Stimulated activated naive CD8-positive, alpha-beta T cell treated with anti-CD3 and anti-CD28 coated beads, Interleukin-15, amount 100 ng/mL, for 72 hours (primary cell): Measurements from ENCODE around the gene ZNF791.
"Not testable (repeated sequence)": the region's sequence is repeated elsewhere in the genome, so short reads cannot be mapped to it uniquely, and the experiment has no call there.

ENCODE experiments used
- ATAC-seq: fragments of 150-1000 bp; cut with Tn5 transposase; 2 replicates; pipeline ENCODE4 v1.10.0; 2021; ENCODE audit warnings: mild to moderate bottlenecking, moderate library complexity
- DNase-seq, 2 donors: peaks; one replicate each; pipeline ENCODE4 v3.0.0; 2021 to 2022
- H3K27ac Mint-ChIP-seq, 2 donors: one replicate each; pipeline ENCODE4 v1.8.0; 2022; ENCODE audit warnings: mild to moderate bottlenecking in 2 of 2, mixed read lengths in 2 of 2, moderate library complexity in 2 of 2
- H3K27me3 Mint-ChIP-seq: one replicate; pipeline ENCODE4 v1.8.0; 2022; ENCODE audit warnings: mixed read lengths
- H3K4me1 Mint-ChIP-seq: one replicate; pipeline ENCODE4 v1.8.0; 2022; ENCODE audit warnings: mild to moderate bottlenecking, mixed read lengths
- H3K4me3 Mint-ChIP-seq, 2 donors: one replicate each; pipeline ENCODE4 v1.8.0; 2022; ENCODE audit warnings: mild to moderate bottlenecking in 2 of 2, mixed read lengths in 2 of 2, moderate library complexity in 1 of 2
- H3K9me3 Mint-ChIP-seq, 2 donors: one replicate each; pipeline ENCODE4 v1.8.0; 2022; ENCODE audit warnings: mixed read lengths in 2 of 2

Gene ZNF791

DNA sequence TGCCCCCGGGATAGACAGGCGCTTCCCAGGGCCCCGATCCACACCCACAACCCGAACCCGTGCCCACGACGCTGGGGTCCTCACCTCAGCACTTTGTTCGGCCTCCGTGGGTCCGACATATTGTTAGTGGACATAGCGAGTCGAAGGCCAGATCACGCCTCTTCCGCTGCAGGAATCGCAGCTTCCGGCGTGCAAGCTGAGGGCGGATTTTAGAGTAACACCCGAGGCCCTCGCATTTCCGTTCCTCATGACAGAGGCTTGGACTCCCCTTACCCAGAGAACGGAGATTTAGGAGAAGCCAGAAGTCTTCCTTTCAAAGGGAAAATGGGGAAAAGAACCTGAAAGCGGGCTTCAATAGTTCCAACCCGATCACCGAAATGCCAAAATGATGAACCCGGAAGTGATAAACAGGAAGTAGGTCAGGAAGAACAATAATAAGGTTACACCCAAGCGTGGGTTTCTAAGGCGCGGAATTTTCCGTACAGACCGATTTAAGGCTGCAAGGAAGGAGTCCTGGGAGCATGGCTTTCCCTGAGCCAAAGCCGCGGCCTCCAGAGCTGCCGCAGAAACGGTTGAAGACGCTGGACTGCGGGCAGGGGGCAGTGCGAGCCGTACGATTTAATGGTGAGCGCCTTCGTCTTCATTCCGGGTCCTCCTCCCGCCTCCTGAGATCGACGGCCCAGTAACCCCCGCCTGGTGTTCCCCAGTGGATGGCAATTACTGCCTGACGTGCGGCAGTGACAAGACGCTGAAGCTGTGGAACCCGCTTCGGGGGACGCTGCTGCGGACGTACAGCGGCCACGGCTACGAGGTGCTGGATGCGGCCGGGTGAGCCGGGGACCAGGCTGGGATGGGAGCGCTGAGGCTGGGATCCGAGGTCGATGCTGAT lies 58.8 kb downstream of the ZNF791 start:
- peak overlapping the region; percentile 96 to 97 for H3K4me3 Mint-ChIP-seq
- peak overlapping the region; percentile 100 for H3K27ac Mint-ChIP-seq
- H3K4me1 Mint-ChIP-seq, result peaks cover 72% of the 10 kb centered on the region
- no peaks in the 10 kb centered on the region for H3K9me3 Mint-ChIP-seq
- ATAC-seq (peak; percentile 38), DNase-seq (peak; percentile 76 to 79)
- no peaks in the 10 kb centered on the region for H3K27me3 Mint-ChIP-seq

GRCh38 chr19:12670159-12670928 lies 59.6 kb downstream of the ZNF791 start:
- DNase-seq, result no peak
- peaks cover 69% of the 10 kb centered on the region for H3K4me1 Mint-ChIP-seq
- no peaks in the 10 kb centered on the region for H3K27me3 Mint-ChIP-seq
- H3K4me3 Mint-ChIP-seq, result peak overlapping the region; percentile 96 to 97
- peak overlapping the region; percentile 100 for H3K27ac Mint-ChIP-seq
- no peak for ATAC-seq
- no peaks in the 10 kb centered on the region for H3K9me3 Mint-ChIP-seq

GRCh38 chr19:12672744-12673143 lies 62.0 kb downstream of the ZNF791 start:
- DNase-seq (no peak), ATAC-seq (no peak)
- Mint-ChIP-seq H3K27ac (peak overlapping the region in 1 of 2 donors; percentile 68), H3K27me3 (no peaks in the 10 kb centered on the region), H3K9me3 (no peaks in the 10 kb centered on the region), H3K4me1 (peaks cover 64% of the 10 kb centered on the region), H3K4me3 (no peak overlapping the region)

DNA sequence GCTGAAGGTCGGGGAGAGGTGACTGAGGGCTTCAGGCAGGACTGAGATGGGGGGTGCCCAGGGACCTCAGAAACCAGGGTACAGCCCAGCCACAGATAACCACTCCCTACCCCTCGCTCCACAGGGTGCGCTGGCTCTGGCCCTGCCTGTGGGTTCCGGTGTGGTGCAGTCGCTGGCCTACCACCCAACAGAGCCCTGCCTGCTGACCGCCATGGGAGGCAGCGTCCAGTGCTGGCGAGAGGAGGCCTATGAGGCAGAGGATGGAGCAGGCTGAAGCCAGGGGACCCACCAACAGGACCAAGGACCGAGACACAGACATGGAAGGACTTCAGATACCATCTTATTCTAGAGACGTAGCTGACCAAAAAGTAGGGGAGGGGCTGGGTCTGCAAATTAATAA lies 64.7 kb downstream of the ZNF791 start:
- H3K27me3 Mint-ChIP-seq, result no peaks in the 10 kb centered on the region
- peaks cover 53% of the 10 kb centered on the region for H3K4me1 Mint-ChIP-seq
- ATAC-seq, result no peak
- peak overlapping the region in 1 of 2 donors; percentile 82 for H3K27ac Mint-ChIP-seq
- H3K4me3 Mint-ChIP-seq, result no peak overlapping the region
- H3K9me3 Mint-ChIP-seq, result no peaks in the 10 kb centered on the region
- DNase-seq, result no peak

- DNase-seq, result no peak
- no peak for ATAC-seq
- peak overlapping the region in 1 of 2 donors; percentile 64 for H3K27ac Mint-ChIP-seq
- H3K9me3 Mint-ChIP-seq, result no peaks in the 10 kb centered on the region
- no peak overlapping the region for H3K4me3 Mint-ChIP-seq
- peaks cover 53% of the 10 kb centered on the region for H3K4me1 Mint-ChIP-seq
- H3K27me3 Mint-ChIP-seq, result no peaks in the 10 kb centered on the region
Observed at GRCh38 chr19:12675940-12676339, 65.2 kb downstream of the ZNF791 start.

- no peaks in the 10 kb centered on the region for H3K9me3 Mint-ChIP-seq
- H3K4me3 Mint-ChIP-seq, result no peak overlapping the region
- H3K4me1 Mint-ChIP-seq, result peaks cover 57% of the 10 kb centered on the region
- peak overlapping the region in 1 of 2 donors; percentile 64 for H3K27ac Mint-ChIP-seq
- peak; percentile 45 for ATAC-seq
- peak; percentile 81 to 84 for DNase-seq
- no peaks in the 10 kb centered on the region for H3K27me3 Mint-ChIP-seq
Observed at GRCh38 chr19:12676384-12676792, 65.7 kb downstream of the ZNF791 start.

- Mint-ChIP-seq H3K9me3 (no peaks in the 10 kb centered on the region), H3K4me1 (peaks cover 54% of the 10 kb centered on the region), H3K27me3 (no peaks in the 10 kb centered on the region), H3K27ac (no peak overlapping the region), H3K4me3 (no peak overlapping the region)
- no peak for DNase-seq
- ATAC-seq, result no peak
Observed at GRCh38 chr19:12676928-12677327, 66.2 kb downstream of the ZNF791 start.

- H3K4me3 Mint-ChIP-seq, DNase-seq, H3K27me3 Mint-ChIP-seq, H3K27ac Mint-ChIP-seq, H3K9me3 Mint-ChIP-seq, ATAC-seq: not testable (repeated sequence)
- peaks cover 48% of the 10 kb centered on the region for H3K4me1 Mint-ChIP-seq
Observed at GRCh38 chr19:12678039-12678438, 67.3 kb downstream of the ZNF791 start.

DNA sequence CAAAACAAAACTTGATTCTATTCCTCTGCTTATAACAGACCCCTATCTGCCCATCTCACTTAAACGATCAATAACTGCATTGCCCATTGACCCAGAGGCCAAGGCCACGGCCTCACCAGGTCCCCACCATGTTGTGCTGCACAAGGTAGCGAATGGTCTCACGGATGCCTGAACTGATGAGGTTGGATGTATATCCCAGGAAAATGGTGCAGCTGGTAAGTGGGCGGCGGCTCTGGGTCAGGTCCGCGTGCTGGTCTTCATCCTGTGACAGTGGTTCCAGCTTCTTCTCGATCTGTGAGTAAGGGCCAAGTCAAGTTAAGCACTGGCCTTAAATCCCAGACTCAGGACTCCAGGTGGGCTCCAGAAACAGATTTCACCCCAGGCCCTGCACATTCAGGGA lies 69.3 kb downstream of the ZNF791 start:
- H3K9me3 Mint-ChIP-seq, result no peaks in the 10 kb centered on the region
- ATAC-seq (no peak), DNase-seq (no peak)
- peak overlapping the region; percentile 99 for H3K4me3 Mint-ChIP-seq
- H3K4me1 Mint-ChIP-seq, result peaks cover 41% of the 10 kb centered on the region
- H3K27ac Mint-ChIP-seq, result no peak overlapping the region
- H3K27me3 Mint-ChIP-seq, result no peaks in the 10 kb centered on the region

GRCh38 chr19:12681074-12681987 lies 70.6 kb downstream of the ZNF791 start, which contains the start of gene DHPS:
Gene DHPS, minus strand, starts transcription at chr19:12681880. Its CDS starts 114 bp downstream, at chr19:12681766.
- Mint-ChIP-seq H3K4me1 (peaks cover 33% of the 10 kb centered on the region), H3K27ac (peak within 1 kb of the TSS; percentile 97 to 99), H3K4me3 (peak within 1 kb of the TSS; percentile 99), H3K27me3 (no peaks in the 10 kb centered on the region), H3K9me3 (no peaks in the 10 kb centered on the region)
- ATAC-seq, result peak; percentile 91
- peak; percentile 89 to 95 for DNase-seq
